Measurements from ENCODE around the gene PEPD.

Gene PEPD

GRCh38 chr19:33412601-33413425 lies 108.8 kb downstream of the PEPD start:
- no peaks in the 10 kb centered on the region for H3K79me2 ChIP-seq (ENCODE audit: insufficient read depth, low read length)
- no peak overlapping the region for H2AFZ ChIP-seq (ENCODE audit: low read length)
- H3K27me3 ChIP-seq (ENCODE audit: insufficient read depth, low read length, poor library complexity, severe bottlenecking) = no peaks in the 10 kb centered on the region
- no peaks in the 10 kb centered on the region for H4K20me1 ChIP-seq (ENCODE audit: insufficient read depth, low read length, poor library complexity, severe bottlenecking)
- no peaks in the 10 kb centered on the region for H3F3A ChIP-seq (ENCODE audit: low read depth)
- TF ChIP-seq EZH2phosphoT487 (IDR thresholded peaks at IDR 0.05; ENCODE audit: borderline replicate concordance) = no peak
- no peak for TF ChIP-seq CTCF (conservative IDR thresholded peaks at IDR 0.05; ENCODE audit: low read length)
- H3K4me3 ChIP-seq (ENCODE audit: low read length, poor library complexity, severe bottlenecking) = no peak overlapping the region
- no peaks in the 10 kb centered on the region for H3K36me3 ChIP-seq (ENCODE audit: insufficient read depth, low read length)
- H3K4me1 ChIP-seq (ENCODE audit: insufficient read depth, low read length, poor library complexity, severe bottlenecking) = peaks cover 3% of the 10 kb centered on the region
- H3K9ac ChIP-seq (ENCODE audit: low read depth, low read length, poor library complexity, severe bottlenecking) = no peak overlapping the region
- no peak overlapping the region for H3K4me2 ChIP-seq (ENCODE audit: low read depth, low read length, poor library complexity, severe bottlenecking)
- H3K9me3 ChIP-seq (ENCODE audit: insufficient read depth, low read depth, low read length) = no peaks in the 10 kb centered on the region
- no peaks in the 10 kb centered on the region for H3K9me2 ChIP-seq (replicated peaks; ENCODE audit: low read depth, low read length)

- TF ChIP-seq EZH2phosphoT487 (IDR thresholded peaks at IDR 0.05; ENCODE audit: borderline replicate concordance) (no peak), CTCF (conservative IDR thresholded peaks at IDR 0.05; ENCODE audit: low read length) (no peak)
- no peaks in the 10 kb centered on the region for H3K9me2 ChIP-seq (replicated peaks; ENCODE audit: low read depth, low read length)
- no peaks in the 10 kb centered on the region for H3K9me3 ChIP-seq (ENCODE audit: insufficient read depth, low read depth, low read length)
- H2AFZ ChIP-seq (ENCODE audit: low read length) = no peak overlapping the region
- H3K4me2 ChIP-seq (ENCODE audit: low read depth, low read length, poor library complexity, severe bottlenecking) = no peak overlapping the region
- no peak overlapping the region for H3K9ac ChIP-seq (ENCODE audit: low read depth, low read length, poor library complexity, severe bottlenecking)
- no peaks in the 10 kb centered on the region for H3K79me2 ChIP-seq (ENCODE audit: insufficient read depth, low read length)
- H3K4me1 ChIP-seq (ENCODE audit: insufficient read depth, low read length, poor library complexity, severe bottlenecking) = peaks cover 3% of the 10 kb centered on the region
- H3K27me3 ChIP-seq (ENCODE audit: insufficient read depth, low read length, poor library complexity, severe bottlenecking) = no peaks in the 10 kb centered on the region
- no peaks in the 10 kb centered on the region for H3F3A ChIP-seq (ENCODE audit: low read depth)
- no peak overlapping the region for H3K4me3 ChIP-seq (ENCODE audit: low read length, poor library complexity, severe bottlenecking)
- H4K20me1 ChIP-seq (ENCODE audit: insufficient read depth, low read length, poor library complexity, severe bottlenecking) = no peaks in the 10 kb centered on the region
- no peaks in the 10 kb centered on the region for H3K36me3 ChIP-seq (ENCODE audit: insufficient read depth, low read length)
Observed at GRCh38 chr19:33411621-33412180, 109.9 kb downstream of the PEPD start.

- no peaks in the 10 kb centered on the region for H3F3A ChIP-seq (ENCODE audit: low read depth)
- no peak overlapping the region for H3K4me3 ChIP-seq (ENCODE audit: low read length, poor library complexity, severe bottlenecking)
- no peaks in the 10 kb centered on the region for H3K79me2 ChIP-seq (ENCODE audit: insufficient read depth, low read length)
- no peaks in the 10 kb centered on the region for H4K20me1 ChIP-seq (ENCODE audit: insufficient read depth, low read length, poor library complexity, severe bottlenecking)
- H3K27me3 ChIP-seq (ENCODE audit: insufficient read depth, low read length, poor library complexity, severe bottlenecking) = no peaks in the 10 kb centered on the region
- H3K9me2 ChIP-seq (replicated peaks; ENCODE audit: low read depth, low read length) = no peaks in the 10 kb centered on the region
- TF ChIP-seq EZH2phosphoT487 (IDR thresholded peaks at IDR 0.05; ENCODE audit: borderline replicate concordance) (no peak), CTCF (conservative IDR thresholded peaks at IDR 0.05; ENCODE audit: low read length) (no peak)
- no peaks in the 10 kb centered on the region for H3K9me3 ChIP-seq (ENCODE audit: insufficient read depth, low read depth, low read length)
- H3K4me1 ChIP-seq (ENCODE audit: insufficient read depth, low read length, poor library complexity, severe bottlenecking) = no peaks in the 10 kb centered on the region
- H2AFZ ChIP-seq (ENCODE audit: low read length) = no peak overlapping the region
- no peaks in the 10 kb centered on the region for H3K36me3 ChIP-seq (ENCODE audit: insufficient read depth, low read length)
- H3K4me2 ChIP-seq (ENCODE audit: low read depth, low read length, poor library complexity, severe bottlenecking) = no peak overlapping the region
- H3K9ac ChIP-seq (ENCODE audit: low read depth, low read length, poor library complexity, severe bottlenecking) = no peak overlapping the region
Observed at GRCh38 chr19:33410915-33411401, 110.6 kb downstream of the PEPD start.
